ENCODE data around the gene RASGRP2.

RASGRP2 gene

GRCh38 chr11:64729851-64730382 lies 14.0 kb downstream of the RASGRP2 start:
- no peaks in the 10 kb centered on the region for H3K27me3 ChIP-seq (ENCODE audit: low read depth)
- in situ Hi-C loops (cut with MboI; ENCODE audit: low sequenced_read_pairs), result no loop called here
- no peaks in the 10 kb centered on the region for H3K36me3 ChIP-seq (replicated peaks)
- H3K4me3 ChIP-seq, result no peak overlapping the region
- H3K9me3 ChIP-seq, result no peaks in the 10 kb centered on the region
- peaks cover 3% of the 10 kb centered on the region; the same call in 1 of the 2 replicates for H3K4me1 ChIP-seq
- DNase-seq (ENCODE audit: low spot score in 2 of 2), result peak in 1 of 2 experiments; percentile 77

GRCh38 chr11:64728757-64729365 lies 15.1 kb downstream of the RASGRP2 start:
- H3K4me3 ChIP-seq, result no peak overlapping the region

DNA sequence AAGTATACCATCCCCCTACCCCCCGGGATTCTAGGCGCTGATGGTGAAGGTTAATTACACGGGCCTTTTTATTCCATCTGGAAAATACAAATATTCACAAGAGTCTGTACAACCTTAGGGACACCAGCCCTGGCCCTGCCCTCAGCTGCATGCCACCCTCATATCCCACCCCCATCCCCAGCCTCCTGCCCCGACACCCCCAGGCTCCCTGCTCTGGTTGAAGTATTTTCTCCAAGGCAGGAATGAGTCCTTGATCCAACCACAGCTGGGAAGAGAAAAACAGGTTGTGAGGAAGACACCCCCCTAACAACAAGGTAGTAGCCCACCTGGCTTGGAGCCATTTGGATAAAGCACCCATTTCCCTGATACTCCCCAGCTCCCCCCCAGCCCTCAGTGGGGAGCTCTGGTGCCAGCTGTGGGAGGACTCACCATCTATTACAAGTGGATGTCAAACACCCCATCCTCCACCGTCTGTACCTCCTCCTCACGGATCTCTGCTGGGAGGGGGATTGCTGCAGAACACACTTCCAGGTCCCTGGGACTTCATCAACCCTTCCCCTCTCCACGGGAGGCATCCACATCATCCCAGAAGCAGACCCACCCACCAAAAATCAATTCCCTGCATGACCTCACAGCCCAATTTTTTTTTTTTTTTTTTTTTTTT lies 16.9 kb downstream of the RASGRP2 start:
- no peaks in the 10 kb centered on the region for H3K36me3 ChIP-seq (replicated peaks)
- H3K4me3 ChIP-seq, result no peak overlapping the region
- peaks cover 6% of the 10 kb centered on the region for H3K27me3 ChIP-seq (ENCODE audit: low read depth)
- in situ Hi-C loops (cut with MboI; ENCODE audit: low sequenced_read_pairs), result no loop called here
- DNase-seq (ENCODE audit: low spot score in 2 of 2), result no peak
- H3K9me3 ChIP-seq, result no peaks in the 10 kb centered on the region
- H3K4me1 ChIP-seq, result peaks cover 3% of the 10 kb centered on the region; the same call in 1 of the 2 replicates

More at GRCh38 chr11:64728757-64729365, 15.1 kb downstream of the RASGRP2 start:
- H3K36me3 ChIP-seq (replicated peaks), result no peaks in the 10 kb centered on the region
- in situ Hi-C loops (cut with MboI; ENCODE audit: low sequenced_read_pairs), result no loop called here
- H3K9me3 ChIP-seq, result no peaks in the 10 kb centered on the region
- H3K4me1 ChIP-seq, result peaks cover 3% of the 10 kb centered on the region; the same call in 1 of the 2 replicates
- no peaks in the 10 kb centered on the region for H3K27me3 ChIP-seq (ENCODE audit: low read depth)
- no peak for DNase-seq (ENCODE audit: low spot score in 2 of 2)

- peaks cover 14% of the 10 kb centered on the region for H3K27me3 ChIP-seq (ENCODE audit: low read depth)
- in situ Hi-C loops (cut with MboI; ENCODE audit: low sequenced_read_pairs), result no loop called here
- no peaks in the 10 kb centered on the region; the same call in 1 of the 2 replicates for H3K4me1 ChIP-seq
- H3K36me3 ChIP-seq (replicated peaks), result no peaks in the 10 kb centered on the region
- no peak overlapping the region for H3K4me3 ChIP-seq
- no peak for DNase-seq (ENCODE audit: low spot score in 2 of 2)
- H3K9me3 ChIP-seq, result no peaks in the 10 kb centered on the region
These were observed 17.7 kb downstream of the RASGRP2 start for GRCh38 chr11:64726211-64726641.

DNA sequence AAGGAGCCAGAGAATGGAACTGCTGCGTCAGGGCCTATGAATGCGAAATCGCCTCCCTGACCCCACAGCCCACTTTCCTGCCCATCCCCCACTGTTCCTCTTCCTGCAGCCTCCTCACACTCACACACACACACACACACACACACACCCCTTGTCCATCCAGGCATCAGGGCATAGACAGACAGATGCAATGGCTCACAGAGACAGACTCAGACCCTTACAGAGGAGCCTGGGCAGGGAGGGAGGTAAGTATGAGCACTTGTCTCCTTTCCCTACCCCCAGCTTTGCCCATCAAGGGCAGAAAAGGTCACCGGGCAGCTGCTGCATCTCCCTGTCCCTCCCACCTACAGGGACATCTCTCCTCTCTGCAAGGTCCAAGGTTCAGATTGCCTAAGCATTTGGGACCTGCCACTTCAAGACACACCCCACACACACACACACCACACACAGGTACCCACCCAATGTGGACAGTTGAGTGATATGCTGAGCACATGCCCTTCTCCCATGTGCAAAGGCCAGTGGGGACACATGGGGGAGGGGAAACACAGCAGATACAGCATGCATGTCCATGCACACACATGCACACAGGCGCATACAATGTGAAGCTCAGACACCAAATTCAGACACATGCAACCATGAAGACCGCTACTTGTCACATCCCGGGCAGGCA lies 18.9 kb downstream of the RASGRP2 start:
- no peak for DNase-seq (ENCODE audit: low spot score in 2 of 2)
- peaks cover 26% of the 10 kb centered on the region for H3K27me3 ChIP-seq (ENCODE audit: low read depth)
- H3K36me3 ChIP-seq (replicated peaks), result no peaks in the 10 kb centered on the region
- H3K9me3 ChIP-seq, result no peaks in the 10 kb centered on the region
- no peak overlapping the region for H3K4me3 ChIP-seq
- in situ Hi-C loops (cut with MboI; ENCODE audit: low sequenced_read_pairs), result no loop called here
- no peaks in the 10 kb centered on the region; the same call in 1 of the 2 replicates for H3K4me1 ChIP-seq

DNA sequence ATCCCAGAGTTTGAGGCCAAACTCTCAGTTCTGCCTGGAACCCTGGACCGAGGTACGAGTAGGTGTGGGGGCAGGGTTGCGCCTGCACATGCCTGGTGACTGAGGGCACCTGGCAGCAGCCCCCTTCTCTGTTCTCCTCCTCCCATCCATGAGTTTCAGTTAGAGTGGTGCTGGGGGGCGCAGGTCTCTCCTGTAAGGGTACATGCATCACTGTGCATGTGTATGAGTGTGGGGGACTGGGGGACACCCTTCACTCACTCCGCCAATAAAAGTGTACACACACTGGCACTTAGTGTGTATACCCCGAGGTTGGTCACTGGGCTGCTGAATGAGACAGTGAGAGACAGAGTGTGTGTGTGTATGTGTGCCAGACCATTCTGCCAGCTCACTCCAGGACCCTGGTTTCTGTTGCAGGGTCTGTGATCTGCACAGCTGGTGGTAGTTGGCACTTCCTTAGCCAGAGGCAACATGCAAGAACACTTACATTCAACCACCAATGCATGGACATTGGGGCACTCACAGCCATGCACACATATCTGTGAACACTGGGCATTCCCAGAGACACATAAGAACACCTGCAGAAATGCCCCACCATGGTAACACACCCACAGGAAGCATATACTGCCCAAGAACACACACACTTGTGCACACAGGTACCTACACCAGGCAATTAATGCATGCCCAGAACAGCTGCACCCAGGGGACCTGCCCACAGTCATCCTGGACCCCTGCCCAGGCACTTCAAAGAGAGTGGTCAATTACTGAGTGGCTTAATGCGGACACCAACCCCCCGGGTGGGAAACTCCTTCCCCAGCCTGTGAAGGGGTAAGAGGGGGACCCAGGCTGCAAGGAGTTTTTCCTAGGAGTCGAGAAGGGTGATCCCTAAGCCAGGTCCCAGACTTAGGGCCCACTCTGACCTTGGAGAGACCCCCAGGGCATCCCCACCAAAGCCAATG lies 19.8 kb downstream of the RASGRP2 start:
- Histone ChIP-seq H3K9me3 (no peaks in the 10 kb centered on the region), H3K4me1 (no peaks in the 10 kb centered on the region; the same call in 1 of the 2 replicates), H3K36me3 (replicated peaks) (no peaks in the 10 kb centered on the region), H3K27me3 (ENCODE audit: low read depth) (peaks cover 34% of the 10 kb centered on the region), H3K4me3 (no peak overlapping the region)
- in situ Hi-C loops (cut with MboI; ENCODE audit: low sequenced_read_pairs), result no loop called here
- DNase-seq (ENCODE audit: low spot score in 2 of 2), result no peak

- DNase-seq (ENCODE audit: low spot score in 2 of 2), result peak; percentile 68 to 88
- Histone ChIP-seq H3K9me3 (no peaks in the 10 kb centered on the region), H3K4me1 (no peaks in the 10 kb centered on the region; the same call in 1 of the 2 replicates), H3K36me3 (replicated peaks) (no peaks in the 10 kb centered on the region), H3K4me3 (peak within 1 kb of the TSS; percentile 56), H3K27me3 (ENCODE audit: low read depth) (peaks cover 43% of the 10 kb centered on the region)
- in situ Hi-C loops (cut with MboI; ENCODE audit: low sequenced_read_pairs), result no loop called here
These were observed 20.6 kb downstream of the RASGRP2 start, which contains the start of gene NRXN2 for GRCh38 chr11:64723117-64723906. Gene NRXN2 (minus strand): TSS chr11:64723197. CDS start chr11:64713699, 9,498 bp downstream.

DNA sequence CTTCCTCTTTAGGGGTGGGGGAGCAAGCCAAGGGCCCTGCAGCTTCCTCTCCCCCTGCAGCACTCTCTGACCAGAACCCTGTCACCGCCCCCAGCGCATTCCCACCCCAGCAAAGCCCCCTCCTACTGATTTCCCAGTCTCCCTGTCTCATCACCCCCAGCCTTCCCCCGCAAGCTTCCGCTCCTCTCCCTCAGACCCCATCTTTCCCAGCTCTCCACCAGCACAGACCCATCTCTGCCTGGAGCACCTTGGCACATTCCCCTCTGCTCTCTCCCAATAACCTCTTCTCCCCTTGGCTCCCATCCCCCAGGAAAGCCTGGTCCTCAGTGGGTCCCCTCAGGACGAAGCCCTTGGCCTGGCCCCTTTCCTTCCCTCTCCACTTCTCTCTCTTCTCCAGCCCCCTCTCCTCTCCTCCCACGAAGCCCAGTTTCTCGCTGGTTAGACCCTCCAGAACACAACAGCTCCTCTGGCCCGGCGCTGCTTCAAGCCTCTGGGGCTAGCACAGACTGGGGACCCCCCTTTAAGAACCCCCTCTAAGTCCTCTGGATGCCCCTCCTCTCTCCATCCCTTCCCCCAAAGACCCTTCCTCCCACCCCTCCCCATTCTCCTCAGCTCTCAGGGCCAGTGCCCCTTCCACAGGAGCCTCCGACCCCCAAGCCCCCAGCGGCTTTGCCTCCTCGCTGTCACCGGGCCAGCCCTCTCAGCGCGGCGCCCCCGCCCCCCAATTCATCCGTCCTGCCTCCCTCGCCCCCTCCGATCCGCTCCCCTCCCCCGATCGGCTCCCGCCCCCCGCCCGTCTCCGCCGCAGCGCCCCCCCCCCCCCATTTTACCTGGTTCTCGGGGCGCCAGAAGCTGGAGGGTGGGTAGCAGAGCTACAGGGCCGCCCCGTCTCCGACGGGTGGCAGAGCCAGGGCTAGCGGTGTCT lies 21.5 kb downstream of the RASGRP2 start:
- in situ Hi-C loops (cut with MboI; ENCODE audit: low sequenced_read_pairs), result no loop called here
- no peaks in the 10 kb centered on the region; the same call in 1 of the 2 replicates for H3K4me1 ChIP-seq
- H3K36me3 ChIP-seq (replicated peaks), result no peaks in the 10 kb centered on the region
- H3K4me3 ChIP-seq, result no peak overlapping the region
- DNase-seq (ENCODE audit: low spot score in 2 of 2), result no peak
- peaks cover 52% of the 10 kb centered on the region for H3K27me3 ChIP-seq (ENCODE audit: low read depth)
- H3K9me3 ChIP-seq, result no peaks in the 10 kb centered on the region

DNA sequence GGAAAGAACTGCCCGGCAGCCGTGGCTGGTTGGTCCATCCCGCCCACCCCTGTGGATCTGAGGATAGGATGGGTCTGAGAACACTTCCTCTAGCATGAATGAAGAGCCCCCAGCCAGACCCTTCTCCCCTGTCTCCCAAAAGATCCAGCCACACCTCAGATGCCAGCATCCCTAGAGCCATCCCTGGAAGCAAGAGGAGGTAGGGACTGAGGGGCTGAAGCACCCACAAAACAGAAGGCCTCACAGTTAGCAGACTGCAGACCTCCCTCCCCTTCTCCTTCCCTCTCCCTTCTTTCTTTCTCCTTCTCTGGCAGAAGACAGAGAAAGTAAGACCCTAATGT lies 22.6 kb downstream of the RASGRP2 start:
- H3K9me3 ChIP-seq, result no peaks in the 10 kb centered on the region
- DNase-seq (ENCODE audit: low spot score in 2 of 2), result no peak
- in situ Hi-C loops (cut with MboI; ENCODE audit: low sequenced_read_pairs), result no loop called here
- H3K4me3 ChIP-seq, result no peak overlapping the region
- no peaks in the 10 kb centered on the region for H3K36me3 ChIP-seq (replicated peaks)
- H3K27me3 ChIP-seq (ENCODE audit: low read depth), result peaks cover 62% of the 10 kb centered on the region
- H3K4me1 ChIP-seq, result no peaks in the 10 kb centered on the region; the same call in 1 of the 2 replicates

- Histone ChIP-seq H3K27me3 (ENCODE audit: low read depth) (peaks cover 65% of the 10 kb centered on the region), H3K4me1 (no peaks in the 10 kb centered on the region; the same call in 1 of the 2 replicates), H3K36me3 (replicated peaks) (no peaks in the 10 kb centered on the region), H3K4me3 (no peak overlapping the region), H3K9me3 (no peaks in the 10 kb centered on the region)
- no peak for DNase-seq (ENCODE audit: low spot score in 2 of 2)
- in situ Hi-C loops (cut with MboI; ENCODE audit: low sequenced_read_pairs), result no loop called here
These were observed 23.1 kb downstream of the RASGRP2 start for GRCh38 chr11:64720640-64721358.

GRCh38 chr11:64720167-64720566 lies 23.8 kb downstream of the RASGRP2 start:
- no peaks in the 10 kb centered on the region for H3K36me3 ChIP-seq (replicated peaks)
- in situ Hi-C loops (cut with MboI; ENCODE audit: low sequenced_read_pairs), result no loop called here
- H3K4me3 ChIP-seq, result no peak overlapping the region
- H3K27me3 ChIP-seq (ENCODE audit: low read depth), result peaks cover 71% of the 10 kb centered on the region
- DNase-seq (ENCODE audit: low spot score in 2 of 2), result no peak
- no peaks in the 10 kb centered on the region; the same call in 1 of the 2 replicates for H3K4me1 ChIP-seq
- no peaks in the 10 kb centered on the region for H3K9me3 ChIP-seq
